CD8-positive, alpha-beta memory T cell (primary cell): Measurements from ENCODE around the gene RTF2. TPM values are rescaled to one million over a fixed set of nuclear protein-coding genes. Genes with fewer than 3 reads are reported as not detected.
"Not testable (repeated sequence)": the region's sequence is repeated elsewhere in the genome, so short reads cannot be mapped to it uniquely, and the experiment has no call there.

ENCODE experiments used
- CTCF ChIA-PET: fragments of 350-600 bp; sonication (Branson Sonifier 250); formaldehyde crosslinking; loops from one replicate; lab custom pipeline; 2021; ENCODE audit warnings: antibody characterized with exemption; lab: Charles Lee
- POLR2A ChIA-PET: fragments of 350-600 bp; sonication (Branson Sonifier 250); formaldehyde crosslinking; loops from one replicate; lab custom pipeline; 2021; ENCODE audit warnings: antibody characterized with exemption; lab: Charles Lee
- DNase-seq, 5 donors: peaks; one replicate each; pipeline versions ENCODE4 v3.0.0 to v3.0.0-alpha.2; 2020 to 2022; ENCODE audit warnings: mixed read lengths in 1 of 5
- H3K27ac ChIP-seq: one replicate; pipeline ENCODE4 v1.7.0; 2013; ENCODE audit warnings: low read depth, mild to moderate bottlenecking, low read length, moderate library complexity
- H3K27me3 ChIP-seq: 2 replicates; pipeline ENCODE4 v1.7.0; 2013; ENCODE audit warnings: low read length, mild to moderate bottlenecking; ENCODE audit not compliant: insufficient read depth, poor library complexity, severe bottlenecking
- H3K36me3 ChIP-seq: 2 replicates; pipeline ENCODE4 v1.7.0; 2013; ENCODE audit warnings: mild to moderate bottlenecking, low read length, moderate library complexity; ENCODE audit not compliant: insufficient read depth
- H3K4me1 ChIP-seq: 2 replicates; pipeline ENCODE4 v1.7.0; 2013; ENCODE audit warnings: mild to moderate bottlenecking, low read length, moderate library complexity; ENCODE audit not compliant: insufficient read depth
- H3K4me3 ChIP-seq: 2 replicates; pipeline ENCODE4 v1.7.0; 2013; ENCODE audit warnings: mild to moderate bottlenecking, low read length
- H3K9me3 ChIP-seq: 2 replicates; pipeline ENCODE4 v1.7.0; 2013; ENCODE audit warnings: mild to moderate bottlenecking, low read length
- H3K27ac Mint-ChIP-seq, 8 donors: one replicate each; pipeline ENCODE4 v1.8.0; 2020 to 2021; ENCODE audit warnings: mixed read lengths in 8 of 8, mild to moderate bottlenecking in 6 of 8, inconsistent platforms in 3 of 8, moderate library complexity in 3 of 8
- H3K27me3 Mint-ChIP-seq, 2 donors: one replicate each; pipeline ENCODE4 v1.8.0; 2020 to 2021; ENCODE audit warnings: mixed read lengths in 2 of 2, mild to moderate bottlenecking in 1 of 2, moderate library complexity in 1 of 2
- H3K36me3 Mint-ChIP-seq, 3 donors: one replicate each; pipeline ENCODE4 v1.8.0; 2020 to 2021; ENCODE audit warnings: mixed read lengths in 3 of 3, inconsistent platforms in 1 of 3, mild to moderate bottlenecking in 1 of 3
- H3K4me1 Mint-ChIP-seq, 3 donors: one replicate each; pipeline ENCODE4 v1.8.0; 2020 to 2021; ENCODE audit warnings: mixed read lengths in 3 of 3, inconsistent platforms in 1 of 3, mild to moderate bottlenecking in 1 of 3
- H3K4me3 Mint-ChIP-seq, 7 donors: one replicate each; pipeline ENCODE4 v1.8.0; 2020 to 2021; ENCODE audit warnings: mixed read lengths in 7 of 7, mild to moderate bottlenecking in 6 of 7, moderate library complexity in 4 of 7, inconsistent platforms in 2 of 7
- H3K9me3 Mint-ChIP-seq, 5 donors: one replicate each; pipeline ENCODE4 v1.8.0; 2020 to 2022; ENCODE audit warnings: mixed read lengths in 5 of 5, mild to moderate bottlenecking in 3 of 5, moderate library complexity in 2 of 5, inconsistent platforms in 1 of 5
- polyA plus RNA-seq: library from polyadenylated mRNA; unstranded; fragments of 300-500 nt; fragmentation: Illumina TruSeq; gene quantifications from one replicate; pipeline ENCODE4 v1.2.3, GENCODE V29; 2021
- total RNA-seq, 2 experiments: library from RNA; stranded (reverse); gene quantifications; one replicate each; pipeline ENCODE4 v1.2.3, GENCODE V29; 2021

RTF2 gene
- total and polyA plus RNA-seq, 3 experiments from 2014 or later: 82.5 to 121 (median 85.1) TPM

DNA sequence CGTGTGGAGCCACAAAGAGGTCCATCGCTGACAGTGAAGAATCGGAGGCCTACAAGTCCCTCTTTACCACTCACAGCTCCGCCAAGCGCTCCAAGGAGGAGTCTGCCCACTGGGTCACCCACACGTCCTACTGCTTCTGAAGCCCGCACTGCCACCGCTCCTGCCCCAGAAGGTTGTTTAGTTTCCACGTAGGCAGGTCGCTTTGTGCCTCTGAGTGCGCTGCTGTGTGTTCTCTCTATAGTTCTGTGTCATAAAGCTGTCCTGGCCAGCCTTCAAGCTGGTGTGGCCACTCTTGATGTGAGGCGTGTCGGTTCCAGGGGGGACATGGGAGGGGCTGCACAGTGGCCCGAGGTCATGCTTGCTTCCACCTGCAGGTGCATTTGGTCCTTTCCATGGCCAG, 49.7 kb downstream of the RTF2 start:
- ChIA-PET POLR2A (no interaction called here), CTCF (no interaction called here)
- peaks cover 19 to 40% (median 27%) of the 10 kb centered on the region in 5 donors for H3K9me3 Mint-ChIP-seq
- peaks cover under 1 to 5% (median 2%) of the 10 kb centered on the region in 3 donors for H3K4me1 Mint-ChIP-seq
- Histone ChIP-seq H3K9me3 (peaks cover 15% of the 10 kb centered on the region), H3K36me3 (peaks cover 39% of the 10 kb centered on the region), H3K4me1 (no peaks in the 10 kb centered on the region), H3K27ac (no peak overlapping the region), H3K4me3 (no peak overlapping the region), H3K27me3 (no peaks in the 10 kb centered on the region)
- H3K27ac Mint-ChIP-seq: peak overlapping the region in 1 of 8 donors; percentile 90
- peaks cover 0 to under 1% of the 10 kb centered on the region in 2 donors for H3K27me3 Mint-ChIP-seq
- H3K4me3 Mint-ChIP-seq: no peak overlapping the region
- H3K36me3 Mint-ChIP-seq: peaks cover 37 to 85% (median 57%) of the 10 kb centered on the region in 3 donors
- DNase-seq: no peak

DNA sequence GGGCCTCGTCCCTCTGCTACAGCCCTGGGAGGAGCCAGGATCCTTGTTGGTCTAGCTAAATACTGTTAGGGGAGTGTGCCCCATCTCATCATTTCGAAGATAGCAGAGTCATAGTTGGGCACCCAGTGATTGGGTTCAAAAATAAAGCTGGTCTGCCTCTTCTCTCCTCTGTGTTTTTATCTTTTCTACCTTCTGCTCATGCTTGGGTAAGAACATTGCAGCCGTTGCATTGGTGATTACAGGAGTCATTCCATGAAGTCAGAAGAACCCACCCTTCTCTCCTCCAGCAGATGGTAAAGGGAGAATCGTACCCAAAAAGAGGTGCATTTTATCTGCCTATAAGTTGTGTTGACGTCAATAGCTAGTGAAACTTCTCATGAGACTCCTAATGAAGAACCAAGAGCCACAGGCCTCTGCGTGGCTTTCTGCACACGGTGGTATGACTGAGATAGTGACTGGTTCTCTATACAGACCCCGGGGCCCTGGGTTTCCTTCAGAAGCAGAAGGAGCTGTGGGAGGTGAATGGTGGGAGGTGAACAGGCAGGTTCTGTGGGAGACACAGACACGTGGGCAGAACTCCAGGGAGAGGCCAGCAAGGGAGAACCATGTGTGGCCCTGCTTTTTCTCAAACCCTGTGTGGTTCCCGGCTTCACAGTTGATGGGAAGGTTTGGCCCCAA, 50.4 kb downstream of the RTF2 start:
- ChIA-PET CTCF (no interaction called here), POLR2A (no interaction called here)
- no peaks in the 10 kb centered on the region for H3K27me3 ChIP-seq
- H3K36me3 ChIP-seq: peaks cover 34% of the 10 kb centered on the region
- no peaks in the 10 kb centered on the region for H3K4me1 ChIP-seq
- H3K4me3 ChIP-seq: no peak overlapping the region
- no peak for DNase-seq
- H3K27ac ChIP-seq: no peak overlapping the region
- Mint-ChIP-seq H3K27ac (no peak overlapping the region), H3K4me3 (peak overlapping the region in 1 of 7 donors; percentile 46), H3K27me3 (peaks cover 0 to 1% of the 10 kb centered on the region in 2 donors), H3K36me3 (peaks cover 37 to 78% (median 59%) of the 10 kb centered on the region in 3 donors), H3K9me3 (peaks cover 19 to 43% (median 30%) of the 10 kb centered on the region in 5 donors), H3K4me1 (peaks cover 3 to 8% (median 5%) of the 10 kb centered on the region in 3 donors)
- H3K9me3 ChIP-seq: peaks cover 15% of the 10 kb centered on the region

DNA sequence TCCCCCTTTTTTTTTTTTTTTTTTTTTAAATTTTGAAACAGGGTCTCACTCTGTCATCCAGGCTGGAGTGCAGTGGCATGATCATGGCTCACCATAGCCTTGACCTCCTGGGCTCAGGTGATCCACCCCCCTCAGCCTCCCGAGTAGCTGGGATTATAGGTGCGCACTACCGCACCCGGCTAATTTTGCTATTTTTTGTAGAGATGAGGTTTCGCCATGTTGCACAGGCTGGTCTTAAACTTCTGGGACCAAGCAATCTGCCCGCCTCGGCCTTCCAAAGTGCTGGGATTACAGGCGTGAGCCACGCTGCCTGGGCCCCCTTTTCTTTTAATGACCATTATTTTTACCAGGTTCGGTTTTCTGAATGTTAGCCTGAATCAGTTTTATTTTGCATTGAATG, 51.1 kb downstream of the RTF2 start:
- Histone ChIP-seq H3K4me1 (no peaks in the 10 kb centered on the region), H3K27me3 (no peaks in the 10 kb centered on the region), H3K4me3 (no peak overlapping the region), H3K36me3 (peaks cover 34% of the 10 kb centered on the region), H3K9me3 (peaks cover 15% of the 10 kb centered on the region), H3K27ac (no peak overlapping the region)
- H3K9me3 Mint-ChIP-seq: peaks cover 19 to 43% (median 30%) of the 10 kb centered on the region in 5 donors
- H3K36me3 Mint-ChIP-seq: peaks cover 37 to 71% (median 59%) of the 10 kb centered on the region in 3 donors
- ChIA-PET POLR2A (no interaction called here), CTCF (no interaction called here)
- no peak overlapping the region for H3K4me3 Mint-ChIP-seq
- no peak for DNase-seq
- no peak overlapping the region for H3K27ac Mint-ChIP-seq
- peaks cover 0 to 1% of the 10 kb centered on the region in 2 donors for H3K27me3 Mint-ChIP-seq
- H3K4me1 Mint-ChIP-seq: peaks cover 3 to 8% (median 5%) of the 10 kb centered on the region in 3 donors

DNA sequence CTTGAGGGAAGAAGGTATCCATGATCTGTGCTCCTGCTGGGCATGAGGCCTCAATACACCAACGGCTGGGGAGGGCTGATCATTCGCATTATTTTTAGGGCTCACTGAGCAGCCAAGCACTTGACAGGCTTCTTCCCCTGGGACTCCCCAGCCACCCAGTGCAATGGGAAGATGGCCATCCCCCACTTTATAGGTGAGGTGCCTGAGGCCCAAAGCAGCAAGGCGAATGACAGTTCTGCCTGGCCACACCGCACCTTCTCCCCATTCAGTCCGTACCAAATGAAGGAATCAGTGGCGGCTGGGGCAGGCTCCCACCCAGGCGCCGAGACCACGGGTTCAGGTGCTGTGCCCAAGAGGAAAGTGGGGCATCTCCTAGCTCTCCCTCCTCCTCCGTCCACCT, 51.8 kb downstream of the RTF2 start:
- no peak overlapping the region for H3K27ac Mint-ChIP-seq
- Histone ChIP-seq H3K9me3 (peaks cover 15% of the 10 kb centered on the region), H3K4me1 (no peaks in the 10 kb centered on the region), H3K27me3 (no peaks in the 10 kb centered on the region), H3K36me3 (peaks cover 34% of the 10 kb centered on the region), H3K27ac (no peak overlapping the region), H3K4me3 (no peak overlapping the region)
- H3K36me3 Mint-ChIP-seq: peaks cover 37 to 65% (median 59%) of the 10 kb centered on the region in 3 donors
- no peak for DNase-seq
- ChIA-PET POLR2A (no interaction called here), CTCF (no interaction called here)
- peaks cover 0 to 1% of the 10 kb centered on the region in 2 donors for H3K27me3 Mint-ChIP-seq
- H3K4me3 Mint-ChIP-seq: no peak overlapping the region
- H3K4me1 Mint-ChIP-seq: peaks cover 3 to 8% (median 5%) of the 10 kb centered on the region in 3 donors
- H3K9me3 Mint-ChIP-seq: peaks cover 19 to 43% (median 30%) of the 10 kb centered on the region in 5 donors

DNA sequence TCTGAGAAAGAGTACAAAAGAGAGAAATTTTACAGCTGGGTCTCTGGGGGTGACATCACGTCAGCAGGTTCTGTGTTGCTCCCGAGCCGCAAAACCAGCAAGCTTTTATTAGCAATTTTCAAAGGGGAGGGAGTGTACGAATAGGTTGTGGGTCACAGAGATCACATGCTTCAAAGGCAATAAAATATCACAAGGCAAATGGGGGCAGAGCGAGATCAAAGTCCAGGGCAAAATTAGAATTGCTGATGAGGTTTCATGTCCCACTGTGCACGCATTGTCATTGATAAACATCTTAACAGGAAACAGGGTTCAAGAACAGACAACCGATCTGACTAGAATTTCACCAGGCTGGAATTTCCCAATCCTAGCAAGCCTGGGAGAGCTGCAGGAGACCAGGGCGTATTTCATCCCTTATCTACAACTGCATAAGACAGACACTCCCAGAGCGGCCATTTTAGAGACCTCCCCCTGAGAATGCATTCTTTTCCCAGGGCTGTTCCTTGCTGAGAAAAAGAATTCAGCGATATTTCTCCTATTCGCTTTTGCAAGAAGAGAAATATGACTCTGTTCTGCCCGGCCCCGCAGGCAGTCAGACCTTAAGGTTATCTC, 52.4 kb downstream of the RTF2 start:
- H3K9me3 ChIP-seq: peaks cover 15% of the 10 kb centered on the region
- H3K36me3 Mint-ChIP-seq: peaks cover 37 to 59% (median 58%) of the 10 kb centered on the region in 3 donors

DNA sequence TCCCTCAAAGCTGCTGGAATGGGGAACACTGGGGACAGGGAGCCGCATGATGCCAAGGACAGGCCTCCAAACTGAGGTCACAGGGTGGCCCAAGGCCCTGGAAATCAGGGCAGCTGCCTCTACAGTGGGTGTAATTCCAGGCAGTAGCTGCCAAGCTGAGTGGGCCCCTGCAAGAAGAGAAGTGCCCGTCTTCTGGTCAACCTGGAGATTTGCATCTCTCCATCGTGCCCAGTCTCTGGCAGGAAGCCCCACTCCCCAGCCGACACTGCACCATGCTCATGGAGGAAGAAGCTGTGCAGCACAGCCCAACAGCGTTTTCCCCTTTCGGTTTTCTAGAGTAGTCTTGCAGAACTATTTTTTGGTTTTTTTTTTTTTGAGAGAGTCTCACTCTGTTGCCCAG, 53.9 kb downstream of the RTF2 start:
- H3K4me3 ChIP-seq: no peak overlapping the region
- no peaks in the 10 kb centered on the region for H3K4me1 ChIP-seq
- Mint-ChIP-seq H3K36me3 (peaks cover 32 to 50% (median 43%) of the 10 kb centered on the region in 3 donors), H3K4me3 (no peak overlapping the region), H3K27ac (no peak overlapping the region), H3K9me3 (peaks cover 19 to 43% (median 30%) of the 10 kb centered on the region in 5 donors), H3K27me3 (peaks cover 0 to 1% of the 10 kb centered on the region in 2 donors), H3K4me1 (peaks cover 3 to 8% (median 5%) of the 10 kb centered on the region in 3 donors)
- peaks cover 15% of the 10 kb centered on the region for H3K9me3 ChIP-seq
- ChIA-PET CTCF (interaction anchor here (0.8 kb wide), 1 partner anchor 37 kb away, joined by 3 read pairs; no protein-coding TSS in a partner anchor), POLR2A (interaction anchor here (0.6 kb wide), 1 partner anchor 109 kb away, joined by 5 read pairs; no protein-coding TSS in a partner anchor)
- no peak for DNase-seq
- H3K27ac ChIP-seq: no peak overlapping the region
- H3K27me3 ChIP-seq: no peaks in the 10 kb centered on the region
- peaks cover 24% of the 10 kb centered on the region for H3K36me3 ChIP-seq

More for the DNA sequence above, 52.4 kb downstream of the RTF2 start:
- H3K27ac ChIP-seq, H3K4me3 ChIP-seq, POLR2A ChIA-PET, H3K4me1 Mint-ChIP-seq, H3K4me3 Mint-ChIP-seq, DNase-seq, H3K4me1 ChIP-seq, H3K27me3 ChIP-seq, CTCF ChIA-PET, H3K27me3 Mint-ChIP-seq: not testable (repeated sequence)
- peaks cover 19 to 43% (median 30%) of the 10 kb centered on the region in 5 donors for H3K9me3 Mint-ChIP-seq
- peaks cover 34% of the 10 kb centered on the region for H3K36me3 ChIP-seq
- H3K27ac Mint-ChIP-seq: peak overlapping the region in 1 of 8 donors; percentile 36

DNA sequence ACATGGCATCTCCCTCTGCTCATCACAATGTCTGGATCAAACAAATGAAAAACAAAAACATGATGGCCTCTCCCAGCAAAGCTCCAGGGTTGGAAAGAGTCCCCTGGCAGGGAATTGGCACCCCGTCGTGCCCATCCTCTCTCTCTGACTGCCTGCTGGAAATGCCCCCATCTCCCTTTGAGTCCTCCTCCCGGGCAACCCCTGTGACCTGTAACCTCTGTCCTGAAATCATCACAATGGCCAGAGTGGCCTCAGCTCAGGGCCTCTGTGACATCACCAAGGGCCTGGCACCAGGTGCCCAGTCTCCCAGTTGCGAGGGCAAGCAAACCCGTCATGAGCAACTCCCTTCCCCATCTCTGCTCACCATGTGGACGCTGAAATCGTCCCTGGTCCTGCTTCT, 56.0 kb downstream of the RTF2 start, which contains the start of gene FAM209A:
TSS of gene FAM209A (plus strand) at position 301 of the 400 bp plus-strand sequence. CDS start at position 366, 65 bp downstream.
- POLR2A ChIA-PET, H3K4me1 Mint-ChIP-seq, DNase-seq, H3K27me3 Mint-ChIP-seq, H3K27me3 ChIP-seq, H3K36me3 ChIP-seq, H3K27ac ChIP-seq, H3K4me3 ChIP-seq, H3K4me3 Mint-ChIP-seq, H3K4me1 ChIP-seq, CTCF ChIA-PET: not testable (repeated sequence)
- Mint-ChIP-seq H3K36me3 (peaks cover 12 to 31% (median 22%) of the 10 kb centered on the region in 3 donors), H3K27ac (peak within 1 kb of the TSS in 1 of 8 donors; percentile 75), H3K9me3 (peaks cover 14 to 33% (median 23%) of the 10 kb centered on the region in 5 donors)
- H3K9me3 ChIP-seq: peaks cover 15% of the 10 kb centered on the region

DNA sequence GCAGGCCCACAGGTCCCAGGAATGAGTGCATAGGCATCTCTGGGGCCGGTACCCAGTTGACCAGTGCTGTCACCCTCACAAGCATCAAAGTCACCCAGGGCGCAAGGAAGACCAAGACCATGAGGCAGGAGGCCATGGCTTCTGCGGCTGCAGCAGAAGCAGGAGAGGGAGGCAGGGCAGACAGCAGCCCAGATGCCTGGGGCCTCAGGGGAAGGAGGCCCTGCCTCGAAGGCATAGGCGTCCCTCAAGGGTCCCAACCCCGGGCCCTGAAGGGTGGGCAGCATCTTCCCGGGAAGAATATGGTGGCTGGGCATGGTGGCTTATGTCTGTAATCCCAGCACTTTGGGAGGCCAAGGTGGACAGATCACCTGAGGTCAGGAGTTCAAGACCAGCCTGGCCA, 59.1 kb downstream of the RTF2 start:
- H3K36me3 ChIP-seq: no peaks in the 10 kb centered on the region
- no peaks in the 10 kb centered on the region for H3K27me3 ChIP-seq
- no peak overlapping the region for H3K4me3 Mint-ChIP-seq
- no peaks in the 10 kb centered on the region for H3K9me3 ChIP-seq
- H3K4me3 ChIP-seq: no peak overlapping the region
- H3K4me1 Mint-ChIP-seq: peaks cover 3 to 8% (median 5%) of the 10 kb centered on the region in 3 donors
- POLR2A ChIA-PET: no interaction called here
- CTCF ChIA-PET: no interaction called here
- H3K27ac ChIP-seq: no peak overlapping the region
- peaks cover 0 to 1% of the 10 kb centered on the region in 2 donors for H3K27me3 Mint-ChIP-seq
- DNase-seq: no peak
- H3K36me3 Mint-ChIP-seq: peaks cover 0 to 4% (median 2%) of the 10 kb centered on the region in 3 donors
- peaks cover 0 to 6% (median 3%) of the 10 kb centered on the region in 5 donors for H3K9me3 Mint-ChIP-seq
- H3K4me1 ChIP-seq: no peaks in the 10 kb centered on the region
- H3K27ac Mint-ChIP-seq: peak overlapping the region in 1 of 8 donors; percentile 26
